Right lung (tissue), 5 donors: Measurements from ENCODE around the gene RAB7A. TPM values are rescaled to one million over a fixed set of nuclear protein-coding genes. Genes with fewer than 3 reads are reported as not detected.
"Not testable (repeated sequence)": the region's sequence is repeated elsewhere in the genome, so short reads cannot be mapped to it uniquely, and the experiment has no call there.

ENCODE experiments used
- DNase-seq, 2 donors: peaks; one replicate each; pipeline ENCODE4 v3.0.0-alpha.2; 2013
- polyA plus RNA-seq, 5 donors: library from polyadenylated mRNA; unstranded; fragments of 120-200 nt; gene quantifications; one replicate each; pipeline versions ENCODE4 v1.2.1 to v1.2.3, GENCODE V29; 2013; ENCODE audit warnings: inconsistent platforms in 1 of 5, low replicate concordance in 1 of 5; ENCODE audit not compliant: insufficient read length in 5 of 5, insufficient read depth in 1 of 5

Gene RAB7A
- polyA plus RNA-seq, 5 donors, result 187 to 215 (median 204) TPM

DNA sequence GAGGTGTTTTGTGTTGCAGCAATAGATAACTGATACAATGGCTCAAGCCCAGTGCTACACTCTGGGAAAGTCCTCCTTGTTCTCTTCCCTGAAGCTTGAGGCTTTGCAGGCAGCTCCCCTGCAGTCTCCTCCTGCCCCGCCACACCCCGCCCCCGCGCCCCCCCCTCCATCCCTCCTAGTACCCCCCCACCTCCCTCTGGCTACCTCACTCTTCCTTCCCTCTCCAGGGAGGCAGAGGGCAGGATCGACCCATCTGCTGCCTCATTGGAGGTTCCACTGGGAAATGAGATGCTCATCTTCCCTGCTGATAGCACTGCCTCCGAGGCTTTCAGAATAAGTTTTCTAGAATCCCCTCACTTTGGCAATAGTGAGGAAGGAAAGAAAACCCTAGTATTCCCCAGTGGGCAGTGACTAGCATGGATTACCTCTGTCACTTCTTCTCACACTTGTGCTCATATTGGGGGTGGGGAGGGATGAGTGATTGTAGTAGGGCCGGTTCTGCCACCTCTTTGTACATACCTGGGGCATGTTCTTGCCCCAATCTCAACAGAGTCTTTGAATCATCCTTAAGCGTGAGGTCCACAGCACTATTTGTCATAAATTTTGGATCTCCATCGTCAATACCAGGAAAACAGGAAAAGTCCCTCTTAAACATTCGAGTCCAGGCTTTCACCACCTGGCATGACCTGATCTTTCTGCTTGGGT, 16.3 kb upstream of the RAB7A start:
- DNase-seq, result no peak

DNA sequence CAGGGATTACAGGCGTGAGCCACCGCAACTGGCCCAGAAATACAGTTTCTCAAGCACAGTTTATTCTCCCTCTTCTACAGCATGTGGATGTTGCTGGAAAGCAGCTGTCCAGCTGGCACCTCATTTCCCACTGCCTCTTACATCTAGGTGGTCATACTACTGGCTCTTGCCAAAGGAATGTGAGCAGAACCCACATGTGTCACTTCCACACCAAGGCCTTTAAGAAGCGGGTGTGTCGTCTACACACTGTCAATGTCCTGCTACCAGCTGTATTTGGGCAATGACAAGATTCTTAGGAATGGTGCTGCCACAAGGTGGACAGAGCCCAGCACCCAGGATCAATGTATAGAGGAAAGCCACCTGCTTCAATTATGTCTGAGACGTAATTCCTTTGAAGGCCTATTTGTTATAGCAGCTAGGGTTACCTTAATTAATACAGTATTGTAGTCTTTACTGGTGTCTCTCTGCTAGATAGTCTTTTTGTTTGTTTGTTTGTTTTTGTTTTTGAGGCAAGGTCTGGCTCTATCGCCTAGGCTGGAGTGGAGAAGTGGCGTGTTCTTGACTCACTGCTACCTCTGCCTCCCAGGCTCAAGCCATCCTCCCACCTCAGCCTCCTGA, 15.1 kb upstream of the RAB7A start:
- no peak for DNase-seq

DNA sequence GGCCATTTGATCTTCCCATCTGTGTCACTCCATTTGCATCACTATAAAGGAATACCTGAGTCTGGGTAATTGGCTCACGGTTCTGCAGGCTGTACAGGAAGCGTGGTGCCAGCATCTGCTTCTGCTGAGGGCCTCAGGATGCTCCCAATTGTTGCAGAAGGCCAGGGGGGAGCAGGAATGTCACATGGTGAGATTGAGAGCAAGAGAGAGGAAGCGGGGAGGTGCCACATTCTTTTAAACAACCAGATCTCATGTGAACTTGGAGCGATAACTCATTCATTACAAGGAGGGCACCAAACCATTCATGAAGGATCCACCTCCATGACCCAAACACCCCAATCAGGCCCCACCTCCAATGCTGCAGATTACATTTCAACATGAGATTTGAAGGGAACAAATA, 13.1 kb upstream of the RAB7A start:
- DNase-seq, result no peak

DNA sequence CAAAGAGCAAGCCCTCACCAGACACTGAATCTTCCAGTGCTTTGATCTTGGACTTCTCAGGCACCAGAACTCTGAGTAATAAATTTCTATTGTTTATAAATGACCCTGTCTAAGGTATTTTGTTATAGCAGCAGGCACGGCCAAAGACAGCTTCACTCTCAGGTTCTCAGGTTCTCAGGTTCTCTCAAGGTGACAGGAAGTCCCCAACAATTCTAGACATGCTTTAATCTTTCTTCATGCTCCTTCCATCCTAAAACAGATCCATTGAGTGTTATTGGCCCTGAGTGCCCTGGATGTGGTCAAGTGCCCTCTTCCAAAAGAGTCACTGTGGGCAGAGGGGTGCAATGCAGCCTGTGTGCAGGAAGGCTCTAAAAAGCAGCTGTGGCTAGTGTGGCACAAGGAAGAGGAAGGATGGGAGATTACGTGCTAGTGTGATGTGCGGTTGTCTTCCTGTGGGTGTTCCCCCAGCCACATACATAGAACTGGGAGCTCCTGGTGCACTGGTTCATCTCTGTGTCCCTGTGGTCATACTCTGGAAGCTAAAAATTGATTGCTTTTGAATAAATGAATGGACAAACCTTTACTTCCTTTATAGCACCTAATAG, 11.0 kb upstream of the RAB7A start:
- DNase-seq, result no peak

DNA sequence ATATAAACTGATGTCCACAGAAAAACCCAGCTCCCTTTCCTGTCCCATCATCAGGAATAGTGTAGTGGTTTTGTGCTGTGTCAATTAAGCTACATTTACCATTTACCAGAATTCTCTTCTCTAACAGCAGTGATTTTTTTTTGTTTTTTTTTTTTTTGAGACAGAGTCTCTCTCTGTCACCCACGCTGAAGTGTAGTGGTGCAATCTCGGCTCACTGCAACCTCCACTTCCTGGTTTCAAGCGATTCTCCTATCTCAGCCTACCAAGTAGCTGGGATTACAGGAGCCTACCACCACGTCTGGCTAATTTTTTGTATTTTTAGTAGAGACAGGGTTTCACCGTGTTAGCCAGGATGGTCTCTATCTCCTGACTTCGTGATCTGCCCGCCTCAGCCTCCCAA, 7.1 kb upstream of the RAB7A start:
- DNase-seq, result not testable (repeated sequence)

DNA sequence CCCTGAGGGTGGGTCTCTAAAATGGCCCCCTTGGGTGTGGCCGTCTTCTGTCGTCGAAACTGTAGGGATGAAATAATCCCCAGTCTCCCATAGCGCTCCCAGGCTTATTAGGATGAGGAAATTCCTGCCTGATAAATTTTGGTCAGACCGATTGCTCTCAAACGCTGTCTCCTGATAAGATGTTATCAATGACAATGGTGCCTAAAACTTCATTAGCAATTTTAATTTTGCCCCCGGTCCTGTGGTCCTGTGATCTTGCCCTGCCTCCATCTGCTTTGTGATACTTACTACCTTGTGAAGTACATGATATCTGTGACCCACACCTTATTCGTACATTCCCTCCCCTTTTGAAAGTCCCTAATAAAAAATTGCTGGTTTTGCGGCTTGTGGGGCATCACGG, 5.1 kb upstream of the RAB7A start:
- DNase-seq, result no peak

DNA sequence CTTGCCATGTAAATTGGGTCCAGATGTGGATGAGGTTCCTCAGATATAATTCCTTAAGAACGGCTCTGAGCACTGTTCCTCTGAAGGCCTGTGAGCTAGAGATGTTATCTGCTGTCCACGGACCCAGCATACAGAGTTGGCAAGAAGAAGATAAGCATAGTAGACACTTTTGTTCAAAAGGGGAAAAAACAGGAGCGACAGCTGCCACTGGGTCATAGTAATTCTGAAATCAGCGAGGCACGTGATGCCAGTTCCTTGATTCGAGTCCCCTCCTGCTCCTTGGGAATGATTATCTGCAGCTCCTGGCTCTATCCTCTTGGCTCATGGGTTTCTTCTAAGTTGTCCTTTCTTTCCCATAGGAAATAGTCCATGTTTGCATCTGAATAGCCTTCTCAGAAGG, 2.5 kb upstream of the RAB7A start:
- DNase-seq, result no peak

DNA sequence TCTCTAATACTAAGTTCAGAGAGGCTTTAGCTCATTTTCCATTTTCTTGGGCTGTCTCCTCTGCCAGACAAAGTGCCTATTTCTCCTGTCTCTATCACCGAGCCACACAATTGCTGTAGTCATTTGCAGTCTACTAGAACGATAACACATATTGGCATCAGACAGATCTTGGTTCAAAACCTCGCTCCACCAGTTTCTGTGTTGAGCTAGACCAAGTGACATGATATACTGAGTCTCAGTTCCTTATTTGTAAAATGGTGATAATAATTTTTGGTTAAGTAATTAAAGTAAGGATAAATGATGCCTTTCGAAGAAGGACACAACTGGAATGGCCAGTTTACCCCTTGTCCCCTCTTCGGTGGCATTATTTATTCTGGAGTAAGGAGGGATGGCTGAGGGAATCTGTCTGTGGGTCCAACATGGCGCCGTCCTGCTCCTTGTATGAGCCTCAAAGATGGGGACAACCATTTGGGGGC, 398 bp upstream of the RAB7A start:
- DNase-seq, result no peak

DNA sequence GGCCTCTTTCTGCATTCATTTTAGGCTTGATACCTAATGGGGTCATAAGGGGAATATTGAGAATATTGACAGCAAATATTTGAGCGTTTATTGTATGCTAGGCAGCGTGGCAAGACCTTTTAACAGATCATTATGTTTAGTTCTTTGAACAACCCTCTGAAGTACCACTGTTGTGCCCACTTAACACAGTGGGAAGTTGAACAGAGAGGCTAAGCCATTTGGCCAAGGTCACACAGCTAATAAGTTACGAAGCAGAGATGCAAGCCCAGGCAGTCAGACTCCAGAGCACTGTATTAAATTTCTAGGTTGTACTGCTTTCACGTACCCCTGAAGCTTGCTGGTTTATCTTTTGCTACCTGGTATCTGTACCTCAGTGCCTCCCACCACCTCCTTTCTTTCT, 1.1 kb downstream of the RAB7A start:
- no peak for DNase-seq

DNA sequence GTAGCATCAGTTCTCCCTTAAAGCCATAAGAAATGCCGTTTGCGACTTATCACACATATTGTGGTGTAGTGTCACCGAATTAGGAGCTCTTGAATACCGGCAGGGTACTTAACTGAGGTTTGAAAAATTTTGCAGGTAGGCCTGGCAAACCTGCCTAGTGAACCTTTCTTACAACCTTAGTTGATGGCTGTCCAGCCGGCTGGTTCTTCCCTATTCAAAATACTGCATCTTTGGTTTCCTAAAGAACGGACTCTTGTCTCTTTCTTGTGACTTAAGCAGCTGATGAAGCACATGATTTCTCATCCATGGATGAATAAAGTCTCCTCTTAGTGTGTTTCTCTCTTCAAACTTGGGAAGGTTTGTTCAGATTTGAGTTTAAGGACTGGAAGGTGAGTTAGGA, 1.5 kb downstream of the RAB7A start:
- DNase-seq, result no peak

DNA sequence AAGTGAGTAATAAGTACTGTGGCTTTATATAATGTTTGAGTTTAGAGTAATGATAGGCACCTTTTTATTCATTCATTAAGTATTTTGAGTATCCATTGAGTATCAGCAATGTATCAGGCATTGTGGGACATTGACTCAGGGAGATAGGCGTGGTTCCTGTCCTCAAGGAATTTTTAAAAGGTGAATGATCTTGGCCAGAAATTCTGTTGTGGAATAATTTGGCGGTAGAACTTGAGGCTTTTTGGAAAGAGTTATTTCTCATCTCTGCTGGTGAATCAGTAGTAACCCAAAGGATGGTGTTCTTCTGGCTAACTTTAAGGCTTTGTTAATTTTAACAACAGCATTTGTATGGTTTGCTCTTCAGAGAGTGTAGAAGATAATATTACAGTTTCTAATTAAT, 2.0 kb downstream of the RAB7A start:
- no peak for DNase-seq

DNA sequence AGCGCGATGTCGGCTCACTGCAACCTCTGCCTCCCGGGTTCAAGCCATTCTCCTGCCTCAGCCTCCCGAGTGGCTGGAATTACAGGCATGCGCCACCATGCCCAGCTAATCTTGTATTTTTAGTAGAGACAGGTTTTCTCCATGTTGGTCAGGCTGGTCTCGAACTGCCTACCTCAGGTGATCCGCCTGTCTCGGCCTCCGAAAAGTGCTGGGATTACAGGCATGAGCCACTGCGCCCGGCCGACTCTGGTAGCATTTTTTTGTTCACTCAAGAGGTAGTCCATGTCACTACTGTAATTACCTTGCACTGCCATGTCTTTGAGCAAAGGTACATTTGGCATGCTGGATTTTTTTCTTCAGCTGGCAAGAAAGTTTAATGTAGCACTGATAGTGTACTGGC, 2.5 kb downstream of the RAB7A start:
- not testable (repeated sequence) for DNase-seq

DNA sequence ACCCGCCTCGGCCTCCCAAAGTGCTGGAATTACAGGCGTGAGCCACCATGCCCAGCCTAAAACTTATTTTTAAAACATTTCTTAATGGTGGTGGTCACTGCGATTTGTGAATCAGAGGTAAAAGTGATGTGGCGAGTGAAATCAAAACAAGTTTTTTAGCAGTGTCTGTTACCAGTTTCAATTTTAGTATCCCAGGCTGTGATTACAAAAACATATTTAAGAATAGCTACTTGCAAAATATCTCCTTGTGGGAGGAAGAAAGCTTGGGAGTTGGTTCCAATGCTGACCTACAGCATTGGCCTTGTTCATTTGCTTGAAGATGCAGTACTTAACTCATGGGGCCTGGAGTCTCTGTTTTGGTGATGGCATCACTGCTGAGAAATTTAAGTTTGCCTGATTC, 4.5 kb downstream of the RAB7A start:
- DNase-seq, result no peak

DNA sequence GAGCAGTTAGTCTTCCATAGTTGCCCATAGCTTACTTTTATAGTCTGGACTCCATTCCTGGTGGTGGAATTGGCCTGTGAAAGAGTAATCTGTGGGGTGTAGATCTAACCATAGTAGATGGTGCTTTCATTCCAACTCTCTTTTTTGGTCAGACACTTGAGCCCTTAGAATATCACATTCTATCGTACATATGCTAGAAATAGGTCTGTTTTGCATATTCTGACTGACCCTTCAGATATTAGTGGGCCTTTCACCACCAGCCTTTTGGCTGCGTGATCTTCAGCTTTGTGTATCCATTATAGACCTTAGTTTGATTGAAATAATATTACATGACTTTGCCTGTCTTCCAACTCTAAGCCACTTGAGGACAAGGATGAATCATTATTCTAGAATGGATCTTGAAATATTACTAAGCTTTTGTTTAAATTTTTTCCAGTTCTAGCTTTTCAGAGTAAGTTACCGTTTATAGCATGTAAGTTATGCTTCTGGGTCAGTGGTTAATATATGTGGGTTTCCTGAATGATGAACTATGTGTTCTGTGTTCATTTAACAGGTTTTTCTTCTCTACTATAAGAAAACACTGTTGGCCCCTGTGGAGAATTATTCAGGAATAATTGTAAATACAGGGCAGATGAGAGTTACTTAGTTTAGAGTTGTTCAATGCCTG, 8.7 kb downstream of the RAB7A start:
- DNase-seq, result no peak

DNA sequence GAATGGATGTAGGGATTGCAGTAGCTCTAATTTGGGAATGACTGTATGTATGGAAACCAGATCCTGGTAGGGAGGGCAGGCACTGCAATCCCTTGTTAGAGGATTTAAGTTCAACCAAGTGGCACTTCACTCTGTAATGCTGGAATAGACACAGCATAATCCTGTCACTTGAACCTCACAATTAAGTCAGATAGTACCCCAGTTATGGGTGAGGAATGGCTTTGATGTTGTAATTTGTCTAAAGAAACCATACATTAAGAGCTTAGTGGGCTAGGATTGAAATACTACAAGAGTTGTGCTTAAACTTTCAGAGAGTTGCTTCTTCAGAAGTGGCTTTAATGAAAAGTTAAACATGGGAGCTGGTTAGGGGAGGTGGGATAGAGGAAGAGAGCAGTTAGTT, 9.3 kb downstream of the RAB7A start:
- no peak for DNase-seq

DNA sequence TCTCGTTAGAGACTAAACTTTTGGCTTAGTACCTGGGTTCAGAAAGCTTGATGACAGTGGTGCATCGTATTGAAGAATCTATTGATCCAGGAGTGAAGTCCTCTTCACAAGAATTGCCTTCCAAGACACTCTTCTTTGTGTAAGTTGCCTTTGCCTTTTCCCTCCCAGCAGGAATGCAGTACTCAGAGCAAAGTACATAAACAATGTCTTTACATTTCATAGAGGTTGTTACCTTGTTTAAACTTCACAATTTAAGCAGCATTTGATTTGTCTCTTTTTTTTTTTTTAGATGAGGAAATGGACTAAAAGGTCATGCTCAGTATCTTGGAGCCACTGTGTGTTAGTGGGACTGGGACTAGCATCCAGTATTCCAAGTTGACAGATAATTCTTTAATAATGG, 9.9 kb downstream of the RAB7A start:
- no peak for DNase-seq

DNA sequence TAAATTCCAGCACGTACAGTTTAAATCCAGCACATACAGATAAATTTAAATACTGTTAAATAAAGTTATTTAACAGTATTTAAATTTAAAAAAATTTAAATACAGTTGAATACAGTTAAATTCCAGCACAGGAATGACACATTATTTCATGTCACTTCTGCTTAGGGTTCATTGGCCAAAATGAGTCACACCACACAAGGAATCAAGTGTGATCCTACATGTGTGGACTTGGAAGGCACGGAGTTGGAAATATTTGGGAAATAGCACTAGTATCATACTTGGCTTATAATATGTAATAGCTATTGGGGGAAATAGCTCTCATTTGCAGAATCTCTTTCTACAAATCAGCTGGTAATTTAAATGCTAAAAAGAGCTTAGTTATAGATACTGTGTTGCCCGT, 10.6 kb downstream of the RAB7A start:
- no peak for DNase-seq

DNA sequence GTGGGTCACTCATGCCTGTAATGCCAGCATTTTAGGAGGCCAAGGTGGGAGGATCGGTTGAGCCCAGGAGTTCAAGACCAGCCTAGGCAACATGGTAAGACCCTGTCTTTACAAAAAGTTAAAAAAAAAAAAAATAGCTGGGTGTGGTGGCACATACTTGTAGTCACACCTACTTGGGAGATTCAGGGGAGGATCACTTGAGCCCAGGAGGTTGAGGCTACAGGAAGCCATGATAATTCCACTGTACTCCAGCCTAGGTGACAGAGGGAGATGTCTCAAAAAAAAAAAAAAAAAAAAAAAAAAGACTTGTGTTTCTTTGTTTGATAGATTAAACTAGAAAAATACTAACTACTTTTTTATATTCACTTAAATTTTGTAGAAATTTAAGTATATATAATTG, 14.6 kb downstream of the RAB7A start:
- no peak for DNase-seq

DNA sequence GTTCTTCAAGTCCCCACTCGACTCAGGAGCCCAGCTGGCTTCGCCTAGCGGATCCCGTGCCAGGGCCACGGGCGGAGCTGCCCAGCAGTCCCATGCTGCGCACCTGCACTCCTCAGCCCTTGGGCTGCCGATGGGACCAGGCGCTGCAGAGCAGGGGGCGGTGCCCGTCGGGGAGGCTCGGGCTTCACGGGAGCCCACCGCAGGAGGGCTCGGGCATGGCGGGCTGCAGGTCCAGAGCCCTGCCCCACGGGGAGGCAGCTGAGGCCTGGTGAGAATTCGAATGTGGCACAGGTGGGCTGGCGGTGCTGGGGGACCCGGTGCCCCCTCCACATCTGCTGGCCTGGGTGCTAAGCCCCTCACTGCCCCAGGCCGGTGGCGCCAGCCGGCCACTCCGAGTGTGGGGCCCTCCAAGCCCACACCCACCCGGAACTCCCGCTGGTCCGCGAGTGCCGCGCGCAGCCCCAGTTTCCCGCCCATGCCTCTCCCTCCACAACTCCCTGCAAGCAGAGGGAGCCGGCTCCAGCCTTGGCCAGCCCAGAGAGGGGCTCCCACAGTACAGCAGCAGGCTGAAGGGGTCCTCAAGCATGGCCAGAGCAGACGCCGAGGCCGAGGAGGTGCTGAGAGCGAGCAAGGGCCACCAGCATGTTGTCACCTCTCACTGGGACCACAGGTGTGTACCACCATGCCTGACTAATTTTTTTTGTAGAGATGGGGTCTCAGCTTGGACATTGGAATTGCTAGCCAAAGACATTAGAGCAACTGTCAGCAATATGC, 17.0 kb downstream of the RAB7A start:
- DNase-seq, result no peak

DNA sequence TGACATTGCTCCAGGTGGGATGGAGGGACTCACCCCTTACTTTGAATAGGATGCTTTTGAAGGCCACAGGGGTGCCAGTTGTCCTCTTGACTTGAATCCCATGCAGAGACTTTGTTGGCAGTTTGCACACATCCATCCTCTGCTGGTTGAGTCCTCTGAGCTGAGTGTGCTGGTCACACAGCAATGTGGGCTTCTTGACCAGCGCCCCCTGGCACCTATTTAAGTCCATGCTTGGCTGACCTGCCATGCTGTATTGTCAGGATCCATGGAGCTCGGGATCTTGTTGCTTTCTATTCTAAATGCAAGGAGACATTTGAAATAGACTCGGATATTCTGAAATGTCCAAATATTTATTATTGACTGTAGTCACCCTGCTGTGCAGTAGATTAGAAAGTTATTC, 19.8 kb downstream of the RAB7A start:
- DNase-seq, result no peak

DNA sequence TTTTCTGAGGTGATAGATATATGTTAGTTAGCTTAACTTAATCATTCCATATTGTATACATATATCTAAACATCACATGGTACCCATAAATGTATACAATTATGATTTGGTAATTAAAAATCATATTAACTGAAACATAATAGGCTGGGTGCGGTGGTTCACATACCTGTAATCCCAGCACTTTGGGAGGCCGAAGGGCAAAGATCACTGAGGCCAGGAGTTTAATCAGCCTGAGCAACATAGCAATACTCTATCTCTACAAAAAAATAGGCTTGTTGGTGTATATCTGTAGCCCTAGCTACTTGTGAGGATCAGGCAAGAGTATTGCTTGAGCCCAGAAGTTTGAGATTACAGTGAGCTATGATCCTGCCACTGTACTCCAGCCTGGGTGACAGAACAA, 20.9 kb downstream of the RAB7A start:
- no peak for DNase-seq

DNA sequence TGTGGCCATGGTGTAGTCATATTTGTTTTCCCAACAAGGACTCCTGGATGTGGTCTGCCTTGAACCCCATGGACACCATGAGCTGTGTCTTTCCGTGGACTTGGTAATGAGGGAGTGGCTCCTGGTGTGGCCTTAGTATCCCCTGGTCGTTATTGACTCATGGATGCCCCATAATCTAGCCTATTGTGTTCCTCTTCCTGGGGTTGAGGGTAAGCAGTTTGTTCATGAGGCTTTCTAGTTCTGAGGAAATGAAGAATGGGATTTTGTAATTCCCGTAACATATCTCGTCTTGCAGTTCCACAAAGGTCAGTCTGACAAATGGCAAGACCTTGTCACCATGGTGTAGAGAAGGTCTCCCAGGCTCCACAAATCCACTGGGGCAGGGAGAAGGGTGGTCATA, 22.6 kb downstream of the RAB7A start:
- no peak for DNase-seq
